ENCODE measurements around the gene KIF3B. TPM values are rescaled to one million over a fixed set of nuclear protein-coding genes. Genes with fewer than 3 reads are reported as not detected.
A peak's percentile ranks its signal among the peaks of the same experiment; 100 is the strongest.

KIF3B gene
- total RNA-seq, 6 experiments from 2014 or later = 29.9 to 33.7 (median 31.9) TPM

DNA sequence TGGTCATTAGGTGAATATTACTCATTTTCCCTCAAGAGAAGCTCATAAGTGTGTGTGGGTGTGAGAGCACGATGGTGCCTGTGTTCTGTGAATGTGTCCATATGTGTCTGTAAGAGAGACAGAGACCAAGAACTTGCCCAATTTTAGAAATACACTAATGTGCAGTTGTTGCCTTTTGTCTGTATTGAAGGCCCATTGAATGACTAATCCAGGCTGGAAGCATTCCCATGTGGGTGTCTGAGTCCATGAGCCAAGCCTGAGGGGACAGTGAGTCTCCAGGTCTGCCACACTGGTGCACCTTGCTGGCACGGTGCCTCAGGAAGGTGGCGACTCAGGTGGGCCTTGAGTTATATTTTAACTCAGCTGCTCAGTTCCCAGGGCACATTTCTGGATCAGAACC lies 55.2 kb downstream of the KIF3B start:
- H3K4me3 Mint-ChIP-seq = no peak overlapping the region
- peaks cover 1% of the 10 kb centered on the region for H3K27me3 Mint-ChIP-seq (ENCODE audit: insufficient read depth)
- H3K4me1 Mint-ChIP-seq (ENCODE audit: low read depth) = peaks cover 28% of the 10 kb centered on the region
- TF ChIP-seq, protein P1, sequence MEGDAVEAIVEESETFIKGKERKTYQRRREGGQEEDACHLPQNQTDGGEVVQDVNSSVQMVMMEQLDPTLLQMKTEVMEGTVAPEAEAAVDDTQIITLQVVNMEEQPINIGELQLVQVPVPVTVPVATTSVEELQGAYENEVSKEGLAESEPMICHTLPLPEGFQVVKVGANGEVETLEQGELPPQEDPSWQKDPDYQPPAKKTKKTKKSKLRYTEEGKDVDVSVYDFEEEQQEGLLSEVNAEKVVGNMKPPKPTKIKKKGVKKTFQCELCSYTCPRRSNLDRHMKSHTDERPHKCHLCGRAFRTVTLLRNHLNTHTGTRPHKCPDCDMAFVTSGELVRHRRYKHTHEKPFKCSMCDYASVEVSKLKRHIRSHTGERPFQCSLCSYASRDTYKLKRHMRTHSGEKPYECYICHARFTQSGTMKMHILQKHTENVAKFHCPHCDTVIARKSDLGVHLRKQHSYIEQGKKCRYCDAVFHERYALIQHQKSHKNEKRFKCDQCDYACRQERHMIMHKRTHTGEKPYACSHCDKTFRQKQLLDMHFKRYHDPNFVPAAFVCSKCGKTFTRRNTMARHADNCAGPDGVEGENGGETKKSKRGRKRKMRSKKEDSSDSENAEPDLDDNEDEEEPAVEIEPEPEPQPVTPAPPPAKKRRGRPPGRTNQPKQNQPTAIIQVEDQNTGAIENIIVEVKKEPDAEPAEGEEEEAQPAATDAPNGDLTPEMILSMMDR (IDR thresholded peaks at IDR 0.05) = no peak
- peaks cover 10% of the 10 kb centered on the region for H3K36me3 Mint-ChIP-seq (ENCODE audit: low read depth)
- H3K9me3 Mint-ChIP-seq = no peaks in the 10 kb centered on the region
- peak; percentile 60 for DNase-seq
- peak overlapping the region; percentile 13 for H3K27ac Mint-ChIP-seq

DNA sequence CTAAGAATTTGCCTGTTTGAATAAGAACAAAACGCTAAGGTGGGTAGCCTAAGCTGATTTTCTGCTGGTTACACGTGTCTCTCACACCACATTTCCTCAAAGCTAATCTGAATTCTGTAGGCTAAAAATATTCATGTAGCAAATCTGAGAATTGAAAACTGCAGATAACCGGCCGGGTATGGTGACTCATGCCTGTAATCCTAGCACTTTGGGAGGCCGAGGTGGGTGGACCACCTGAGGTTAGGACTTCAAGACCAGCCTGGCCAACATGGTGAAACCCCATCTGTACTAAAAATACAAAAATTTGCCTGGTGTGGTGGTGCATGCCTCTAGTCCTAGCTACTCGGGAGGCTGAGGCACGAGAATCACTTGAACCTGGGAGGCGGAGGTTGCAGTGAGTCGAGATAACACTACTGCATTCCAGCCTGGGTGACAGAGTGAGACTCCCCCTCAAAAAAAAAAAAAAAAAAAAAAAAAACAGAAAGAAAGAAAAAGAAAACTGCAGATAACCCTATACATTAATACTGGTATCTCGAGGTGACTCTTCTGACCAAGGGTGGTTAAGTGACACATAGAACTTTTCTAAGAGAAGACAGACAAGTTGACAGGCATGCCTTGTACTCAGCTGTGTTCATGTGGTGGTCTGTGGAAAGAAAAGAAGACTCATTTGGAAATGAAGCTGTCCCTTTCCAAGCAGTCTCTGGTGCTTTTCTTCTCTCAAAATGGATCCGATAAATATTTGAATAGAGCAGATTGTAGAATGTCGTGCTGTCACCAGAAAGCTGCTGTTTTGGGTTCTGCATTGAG lies 55.9 kb downstream of the KIF3B start:
- H3K9me3 Mint-ChIP-seq = no peaks in the 10 kb centered on the region
- peaks cover 26% of the 10 kb centered on the region for H3K4me1 Mint-ChIP-seq (ENCODE audit: low read depth)
- H3K4me3 Mint-ChIP-seq = no peak overlapping the region
- H3K27me3 Mint-ChIP-seq (ENCODE audit: insufficient read depth) = peaks cover 1% of the 10 kb centered on the region
- H3K27ac Mint-ChIP-seq = no peak overlapping the region
- TF ChIP-seq, protein P1 (IDR thresholded peaks at IDR 0.05) = no peak
- peaks cover 9% of the 10 kb centered on the region for H3K36me3 Mint-ChIP-seq (ENCODE audit: low read depth)
- DNase-seq = no peak

DNA sequence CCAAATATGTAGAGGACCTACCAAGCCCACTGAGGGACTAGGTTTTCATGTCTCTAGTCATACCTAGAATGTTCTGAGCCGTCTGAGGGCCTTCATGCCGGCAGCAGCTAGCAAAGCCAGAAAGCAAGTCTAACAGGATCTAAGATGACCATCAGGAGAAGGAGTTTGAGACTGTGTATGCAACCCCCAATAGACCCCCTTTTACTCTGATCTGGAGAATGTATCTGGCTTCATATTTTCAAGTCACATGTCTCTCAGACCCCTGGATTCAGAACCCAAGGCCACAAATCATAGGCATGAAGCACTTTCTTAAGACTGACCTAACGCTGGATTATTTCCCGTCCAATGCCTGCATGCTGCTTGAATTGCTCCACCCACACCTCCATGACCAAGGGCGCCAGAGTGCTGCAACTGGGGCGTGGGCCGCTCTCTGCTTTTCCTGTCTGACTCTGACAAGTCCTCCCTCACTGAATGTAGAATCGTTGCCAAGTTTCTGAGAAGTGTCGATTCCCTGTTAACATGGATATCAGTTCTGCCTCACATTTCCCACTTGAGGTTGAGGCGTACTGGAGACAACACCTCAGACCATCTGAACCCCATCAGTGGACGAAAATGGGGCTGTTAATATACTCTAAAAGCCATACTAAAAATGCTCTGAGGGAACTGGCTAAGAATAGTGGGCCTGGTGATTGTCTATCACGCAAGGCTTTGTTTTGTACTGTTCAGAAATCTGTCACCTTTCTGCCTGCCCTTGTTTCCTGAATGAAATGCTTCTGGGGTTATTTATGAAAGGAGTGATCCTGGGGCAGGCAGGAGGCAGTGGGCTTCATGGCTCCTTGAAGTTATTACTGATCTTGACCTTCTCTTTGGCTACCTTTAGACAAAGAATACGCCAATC lies 56.8 kb downstream of the KIF3B start:
- Mint-ChIP-seq H3K27me3 (ENCODE audit: insufficient read depth) (peaks cover 1% of the 10 kb centered on the region), H3K4me1 (ENCODE audit: low read depth) (peaks cover 26% of the 10 kb centered on the region), H3K36me3 (ENCODE audit: low read depth) (peaks cover 9% of the 10 kb centered on the region), H3K27ac (no peak overlapping the region), H3K4me3 (no peak overlapping the region), H3K9me3 (no peaks in the 10 kb centered on the region)
- no peak for DNase-seq
- TF ChIP-seq, protein P1 (IDR thresholded peaks at IDR 0.05) = no peak

DNA sequence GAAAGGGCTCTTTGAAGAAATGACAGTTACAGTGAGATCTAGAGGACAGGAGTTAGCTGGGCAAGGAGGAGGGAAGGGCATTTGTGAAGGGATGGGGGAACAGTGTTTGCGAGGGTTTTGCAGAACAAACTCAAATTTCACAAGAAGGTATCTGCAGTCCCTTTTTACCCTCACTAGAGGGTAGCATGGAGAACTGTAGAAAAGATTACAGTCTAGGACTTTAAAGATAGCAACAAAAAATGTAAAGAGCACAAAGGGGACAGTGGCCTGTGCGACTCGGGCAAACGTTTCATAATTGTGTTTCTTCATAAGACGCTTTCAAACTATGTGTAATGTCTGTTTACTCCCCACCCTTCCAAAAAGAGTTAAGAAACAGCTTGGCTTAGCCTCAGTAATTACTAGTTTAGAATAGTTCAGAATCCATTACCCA lies 59.5 kb downstream of the KIF3B start:
- TF ChIP-seq, protein P1 (IDR thresholded peaks at IDR 0.05) = peak; percentile 74
- H3K27ac Mint-ChIP-seq = 0 out of 2 replicates have a peak overlapping the region, but pooled peaks have one; percentile 5
- H3K27me3 Mint-ChIP-seq (ENCODE audit: insufficient read depth) = peaks cover 1% of the 10 kb centered on the region
- no peak overlapping the region for H3K4me3 Mint-ChIP-seq
- DNase-seq = no peak
- peaks cover 10% of the 10 kb centered on the region for H3K36me3 Mint-ChIP-seq (ENCODE audit: low read depth)
- no peaks in the 10 kb centered on the region for H3K9me3 Mint-ChIP-seq
- H3K4me1 Mint-ChIP-seq (ENCODE audit: low read depth) = peaks cover 34% of the 10 kb centered on the region

DNA sequence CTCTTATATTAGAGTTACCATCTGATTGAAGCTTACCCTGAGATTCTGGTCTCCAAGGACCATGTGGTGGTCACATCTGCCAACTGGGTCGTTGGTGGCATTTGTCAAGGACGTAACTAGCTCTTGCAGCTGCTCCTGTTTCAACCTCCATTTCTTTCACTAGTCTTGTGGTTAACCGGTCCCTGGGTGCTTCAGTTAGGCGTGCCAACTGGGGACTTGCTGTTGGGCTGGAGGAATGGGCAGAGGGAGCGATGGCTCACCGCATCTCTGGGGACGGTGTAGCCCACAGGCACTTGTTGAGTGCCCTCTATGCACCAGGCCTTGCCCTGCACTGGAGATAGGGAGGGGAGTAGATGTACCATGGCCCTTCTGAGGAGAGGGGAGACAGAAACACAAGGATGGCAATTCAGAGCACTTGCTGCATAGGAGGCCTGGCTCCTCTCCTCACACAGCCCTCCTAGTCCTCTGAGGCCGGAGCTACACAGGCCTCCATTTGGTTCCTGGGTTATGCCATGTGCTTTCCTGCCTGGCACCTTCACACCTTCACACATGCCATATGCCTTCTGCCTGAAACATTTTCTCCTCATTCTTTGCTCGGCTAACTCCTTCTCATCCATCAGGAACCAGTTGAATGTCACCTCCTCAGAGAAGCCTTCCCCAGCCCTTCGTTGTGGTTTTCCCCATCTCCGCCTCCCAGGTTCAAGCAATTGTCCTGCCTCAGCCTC lies 60.6 kb downstream of the KIF3B start:
- H3K4me1 Mint-ChIP-seq (ENCODE audit: low read depth) = peaks cover 34% of the 10 kb centered on the region
- H3K9me3 Mint-ChIP-seq = no peaks in the 10 kb centered on the region
- no peak for DNase-seq
- no peak overlapping the region for H3K4me3 Mint-ChIP-seq
- TF ChIP-seq, protein P1 (IDR thresholded peaks at IDR 0.05) = no peak
- H3K36me3 Mint-ChIP-seq (ENCODE audit: low read depth) = peaks cover 8% of the 10 kb centered on the region; the same call in 1 of the 2 replicates
- no peaks in the 10 kb centered on the region; the same call in 1 of the 2 replicates for H3K27me3 Mint-ChIP-seq (ENCODE audit: insufficient read depth)
- no peak overlapping the region for H3K27ac Mint-ChIP-seq
